Mucosa of descending colon (tissue), 3 donors: ENCODE results near the gene RNASE12. TPM values are rescaled to one million over a fixed set of nuclear protein-coding genes. Genes with fewer than 3 reads are reported as not detected.
"Not testable (repeated sequence)": the region's sequence is repeated elsewhere in the genome, so short reads cannot be mapped to it uniquely, and the experiment has no call there.

Experiments used
- ATAC-seq: fragments of 200-7000 bp; cut with Tn5 transposase; one replicate; pipeline ENCODE4 v1.9.1; 2020; ENCODE audit warnings: mild to moderate bottlenecking, moderate library complexity
- DNase-seq, 3 donors: peaks; one replicate each; pipeline ENCODE4 v3.0.0-alpha.2; 2020
- H3K36me3 ChIP-seq: fragments of 200-600 bp; one replicate; pipeline ENCODE4 v1.8.0; 2021; ENCODE audit warnings: low read depth, mild to moderate bottlenecking
- H3K4me1 ChIP-seq: fragments of 200-600 bp; one replicate; pipeline ENCODE4 v1.8.0; 2021; ENCODE audit warnings: low read depth, mild to moderate bottlenecking
- H3K4me3 ChIP-seq: fragments of 200-600 bp; one replicate; pipeline ENCODE4 v1.8.0; 2021; ENCODE audit warnings: mild to moderate bottlenecking
- H3K9me3 ChIP-seq: fragments of 200-600 bp; one replicate; pipeline ENCODE4 v1.8.0; 2021; ENCODE audit warnings: mild to moderate bottlenecking
- intact Hi-C, 2 donors: fragments of 100-400 bp; cut with DNase I in 1 of 2; cut with micrococcal nuclease in 1 of 2; formaldehyde crosslinking; loops; one replicate each; pipeline versions ENCODE4 v1.11.0 to v1.11.1; 2022; cut with DNase I, micrococcal nuclease
- total RNA-seq, 3 donors: library from RNA; stranded (reverse); fragmentation: NEBNext Ultra II Directional in 2 of 3; extraction: Animal tissue kit (Norgen Biotek cat#: 25700) in 2 of 3; gene quantifications; one replicate each; pipeline versions ENCODE4 v1.2.1 to v1.2.4, GENCODE V29; 2021 to 2023
- TF ChIP-seq, protein P1 (sequence below): fragments of 200-600 bp; IDR thresholded peaks from one replicate; pipeline ENCODE4 v1.8.0; 2022; ENCODE audit warnings: antibody characterized with exemption, mild to moderate bottlenecking
- donor health status: DM: no; HTN: no; CAD: no; lungs with moderate emphysema.
- donor health status: DM: no; HTN: no; CAD: no.
- donor health status: DM: no; HTN: yes; CAD: no.

Gene RNASE12
- total RNA-seq, 3 donors from 2014 or later, result not detected

DNA sequence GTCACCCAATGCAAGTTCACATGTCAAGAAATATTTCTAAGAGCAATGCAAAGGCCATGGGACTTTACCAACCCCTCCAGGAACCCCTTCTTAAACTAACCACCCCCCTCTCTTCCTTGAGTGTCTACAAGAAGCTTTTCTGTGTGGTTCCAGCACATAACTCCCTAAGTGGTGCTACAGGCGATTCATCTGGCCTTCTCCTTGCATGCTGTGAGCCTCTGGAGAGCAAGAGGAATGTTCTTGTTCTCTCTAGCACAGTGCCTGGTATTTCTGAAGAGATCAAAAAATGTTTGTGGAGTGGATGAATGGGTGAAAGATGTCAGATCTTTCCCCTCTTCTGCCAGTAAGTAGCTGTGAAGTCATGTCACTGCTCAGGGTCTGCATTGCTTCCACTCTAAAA lies 5.9 kb upstream of the RNASE12 start:
- Histone ChIP-seq H3K4me3 (no peak overlapping the region), H3K9me3 (no peaks in the 10 kb centered on the region), H3K4me1 (no peaks in the 10 kb centered on the region), H3K36me3 (no peaks in the 10 kb centered on the region)
- ATAC-seq (no peak), DNase-seq (no peak)
- intact Hi-C loops, result no loop called here
- TF ChIP-seq, protein P1, sequence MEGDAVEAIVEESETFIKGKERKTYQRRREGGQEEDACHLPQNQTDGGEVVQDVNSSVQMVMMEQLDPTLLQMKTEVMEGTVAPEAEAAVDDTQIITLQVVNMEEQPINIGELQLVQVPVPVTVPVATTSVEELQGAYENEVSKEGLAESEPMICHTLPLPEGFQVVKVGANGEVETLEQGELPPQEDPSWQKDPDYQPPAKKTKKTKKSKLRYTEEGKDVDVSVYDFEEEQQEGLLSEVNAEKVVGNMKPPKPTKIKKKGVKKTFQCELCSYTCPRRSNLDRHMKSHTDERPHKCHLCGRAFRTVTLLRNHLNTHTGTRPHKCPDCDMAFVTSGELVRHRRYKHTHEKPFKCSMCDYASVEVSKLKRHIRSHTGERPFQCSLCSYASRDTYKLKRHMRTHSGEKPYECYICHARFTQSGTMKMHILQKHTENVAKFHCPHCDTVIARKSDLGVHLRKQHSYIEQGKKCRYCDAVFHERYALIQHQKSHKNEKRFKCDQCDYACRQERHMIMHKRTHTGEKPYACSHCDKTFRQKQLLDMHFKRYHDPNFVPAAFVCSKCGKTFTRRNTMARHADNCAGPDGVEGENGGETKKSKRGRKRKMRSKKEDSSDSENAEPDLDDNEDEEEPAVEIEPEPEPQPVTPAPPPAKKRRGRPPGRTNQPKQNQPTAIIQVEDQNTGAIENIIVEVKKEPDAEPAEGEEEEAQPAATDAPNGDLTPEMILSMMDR, result no peak

DNA sequence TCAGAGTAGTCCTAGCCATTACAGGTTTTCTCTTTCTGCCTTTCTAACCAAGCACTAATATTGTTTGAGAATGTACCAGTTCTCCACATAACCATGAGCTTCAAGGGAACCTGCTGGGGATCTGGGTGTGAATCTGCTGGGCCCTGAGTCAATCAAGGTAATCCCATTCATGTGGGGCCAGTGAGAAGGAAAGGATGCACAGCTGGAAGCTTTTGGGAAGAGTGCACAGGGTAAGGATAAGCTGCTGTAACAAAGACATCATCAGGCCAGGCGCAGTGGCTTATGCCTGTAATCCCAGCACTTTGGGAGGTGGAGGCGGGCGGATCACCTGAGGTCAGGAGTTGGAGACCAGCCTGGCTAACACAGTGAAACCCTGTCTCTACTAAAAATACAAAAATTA lies 4.5 kb upstream of the RNASE12 start:
- ATAC-seq, H3K36me3 ChIP-seq, H3K4me1 ChIP-seq, H3K9me3 ChIP-seq, intact Hi-C loops, H3K4me3 ChIP-seq, DNase-seq: not testable (repeated sequence)

GRCh38 chr14:20592574-20592973 lies 1.4 kb upstream of the RNASE12 start:
- no peaks in the 10 kb centered on the region for H3K4me1 ChIP-seq
- H3K36me3 ChIP-seq, result no peaks in the 10 kb centered on the region
- ATAC-seq (no peak), DNase-seq (no peak)
- no peaks in the 10 kb centered on the region for H3K9me3 ChIP-seq
- H3K4me3 ChIP-seq, result no peak overlapping the region
- intact Hi-C loops, result no loop called here
- TF ChIP-seq, protein P1, result no peak

- Histone ChIP-seq H3K36me3 (no peaks in the 10 kb centered on the region), H3K4me3 (no peak within 1 kb of the TSS), H3K9me3 (no peaks in the 10 kb centered on the region), H3K4me1 (no peaks in the 10 kb centered on the region)
- ATAC-seq (no peak), DNase-seq (no peak)
- TF ChIP-seq, protein P1, result no peak
- intact Hi-C loops, result no loop called here
Observed at GRCh38 chr14:20587489-20588154, 3.6 kb downstream of the RNASE12 start, which contains the start of gene RNASE11. Gene RNASE11 (minus strand): TSS chr14:20588001.

- TF ChIP-seq, protein P1, result no peak
- Histone ChIP-seq H3K4me3 (no peak overlapping the region), H3K36me3 (no peaks in the 10 kb centered on the region), H3K9me3 (no peaks in the 10 kb centered on the region), H3K4me1 (no peaks in the 10 kb centered on the region)
- no peak for DNase-seq
- intact Hi-C loops, result no loop called here
- no peak for ATAC-seq
Observed at GRCh38 chr14:20583908-20584307, 7.3 kb downstream of the RNASE12 start.

DNA sequence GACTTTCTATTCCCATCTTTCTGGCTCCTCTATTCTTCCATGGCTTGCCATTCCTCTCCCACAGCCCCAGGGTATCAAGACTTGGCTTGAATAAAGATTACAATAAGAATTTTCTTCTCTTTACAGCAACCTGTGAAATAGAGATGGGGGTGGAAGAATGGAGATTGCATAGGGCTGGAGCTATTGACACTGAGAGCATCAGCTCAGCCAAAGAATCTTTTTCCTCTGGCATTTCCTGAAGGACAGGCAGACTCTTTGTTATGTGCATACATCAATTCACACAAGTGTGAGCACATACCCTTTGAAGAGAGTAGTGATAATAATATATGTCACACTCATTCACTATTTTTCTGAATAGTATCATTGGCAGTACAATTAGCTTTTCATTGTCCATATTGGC lies 8.0 kb downstream of the RNASE12 start:
- Histone ChIP-seq H3K9me3 (no peaks in the 10 kb centered on the region), H3K4me3 (no peak overlapping the region), H3K36me3 (no peaks in the 10 kb centered on the region), H3K4me1 (no peaks in the 10 kb centered on the region)
- intact Hi-C loops, result no loop called here
- TF ChIP-seq, protein P1, result no peak
- ATAC-seq (no peak), DNase-seq (no peak)
